BE2C (cell line): ENCODE measurements around the gene CRTC1.
A peak's percentile ranks its signal among the peaks of the same experiment; 100 is the strongest.

Source experiments
- DNase-seq: peaks from one replicate; pipeline ENCODE4 v3.0.0-alpha.2; 2020
- H3K27me3 ChIP-seq: fragments of 250-450 bp; sonication (Bioruptor Pico); 2 replicates; pipeline ENCODE4 v1.5.1; 2020; ENCODE audit warnings: mild to moderate bottlenecking
- H3K36me3 ChIP-seq: fragments of 250-450 bp; sonication (Bioruptor Pico); 2 replicates; pipeline ENCODE4 v1.5.1; 2020; ENCODE audit warnings: mild to moderate bottlenecking
- H3K4me1 ChIP-seq: fragments of 250-450 bp; sonication (Bioruptor Pico); 2 replicates; pipeline ENCODE4 v1.5.1; 2020
- H3K4me3 ChIP-seq: 2 replicates; pipeline ENCODE4 v1.5.1; 2011; ENCODE audit warnings: low read depth, low read length
- H3K9me3 ChIP-seq: fragments of 250-450 bp; sonication (Bioruptor Pico); 2 replicates; pipeline ENCODE4 v1.5.1; 2020
- CTCF ChIP-seq: IDR thresholded peaks from 2 replicates; pipeline ENCODE4 v1.5.1; 2012; ENCODE audit warnings: mild to moderate bottlenecking, low read depth, low read length

Gene CRTC1

DNA sequence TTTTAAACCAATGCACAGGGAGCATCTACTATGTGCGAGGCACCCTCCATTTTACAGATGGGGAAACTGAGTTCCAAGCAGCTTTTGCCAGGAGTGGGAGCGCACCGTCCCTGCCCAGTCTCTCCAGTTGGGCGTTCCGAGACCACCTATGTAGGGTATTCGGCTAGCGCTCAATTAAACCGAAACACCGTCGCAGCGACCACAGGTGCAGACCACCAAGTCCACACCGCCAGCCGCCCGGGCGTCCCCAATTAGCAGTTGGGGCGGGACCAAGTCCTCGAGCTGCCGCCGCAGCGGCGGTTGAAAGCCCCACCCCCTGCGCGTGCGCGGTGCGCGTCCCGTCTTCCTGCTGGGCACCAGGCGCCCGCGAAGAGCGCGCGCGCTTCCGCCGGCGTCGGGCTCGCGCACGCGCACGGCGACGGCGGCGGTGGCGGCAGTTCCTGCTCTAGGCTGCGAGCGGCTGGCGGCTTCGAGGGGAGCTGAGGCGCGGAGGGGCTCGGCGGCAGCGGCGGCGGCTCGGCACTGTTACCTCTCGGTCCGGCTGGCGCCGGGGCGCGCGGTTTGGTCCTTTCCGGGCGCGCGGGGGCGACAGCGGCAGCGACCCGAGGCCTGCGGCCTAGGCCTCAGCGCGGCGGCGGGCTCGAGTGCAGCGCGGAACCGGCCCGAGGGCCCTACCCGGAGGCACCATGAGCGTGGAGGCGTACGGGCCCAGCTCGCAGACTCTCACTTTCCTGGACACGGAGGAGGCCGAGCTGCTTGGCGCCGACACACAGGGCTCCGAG, 148.2 kb downstream of the CRTC1 start, which contains the start of gene UPF1:
Gene UPF1, plus strand, starts transcription at position 436 of the 782 bp plus-strand sequence. Its CDS starts 251 bp downstream, at position 687.
- no peaks in the 10 kb centered on the region for H3K27me3 ChIP-seq
- no peak for TF ChIP-seq CTCF
- H3K36me3 ChIP-seq, result peaks cover 17% of the 10 kb centered on the region
- H3K9me3 ChIP-seq, result no peaks in the 10 kb centered on the region
- peaks cover 2% of the 10 kb centered on the region; the same call in 1 of the 2 replicates for H3K4me1 ChIP-seq
- H3K4me3 ChIP-seq, result peak within 1 kb of the TSS; percentile 91
- peak; percentile 98 for DNase-seq
